PC-3 (cell line): ENCODE measurements around the gene CAMTA1. TPM values are rescaled to one million over a fixed set of nuclear protein-coding genes. Genes with fewer than 3 reads are reported as not detected.

Experiments used
- ATAC-seq: fragments of 200-7000 bp; cut with Tn5 transposase; 2 replicates; pipeline ENCODE4 v1.9.1; 2020; ENCODE audit warnings: mild to moderate bottlenecking, moderate library complexity
- BruUV-seq: library from RNA; stranded (reverse); fragments of 400-500 nt; replicated peaks from 2 replicates; lab custom pipeline; 2021; lab: Mats Ljungman, UMichigan
- CTCF ChIA-PET: fragments of 300-600 bp; sonication (Branson Sonifier 250); formaldehyde crosslinking; loops from one replicate; lab custom pipeline; 2022; ENCODE audit warnings: antibody characterized with exemption; lab: Charles Lee
- POLR2A ChIA-PET: fragments of 300-600 bp; sonication (Branson Sonifier 250); formaldehyde crosslinking; loops from one replicate; lab custom pipeline; 2022; ENCODE audit warnings: antibody characterized with exemption; ENCODE audit not compliant: unreplicated experiment; lab: Charles Lee
- DNase-seq: peaks from one replicate; pipeline ENCODE4 v3.0.0-alpha.2; 2015
- H2AFZ ChIP-seq: fragments of 300-600 bp; sonication (generic); 2 replicates; pipeline ENCODE4 v1.6.0; 2016; ENCODE audit warnings: antibody characterized with exemption, low read length
- H3F3A ChIP-seq: fragments of 300-600 bp; sonication (generic); one replicate; pipeline ENCODE4 v1.6.0; 2017; ENCODE audit warnings: antibody characterized with exemption, low read length, control low read depth, mild to moderate bottlenecking; ENCODE audit not compliant: unreplicated experiment
- H3K27ac ChIP-seq: fragments of 300-600 bp; sonication (generic); 2 replicates; pipeline ENCODE4 v1.5.1; 2016; ENCODE audit warnings: mild to moderate bottlenecking, low read length
- H3K27me3 ChIP-seq: fragments of 300-600 bp; sonication (generic); 2 replicates; pipeline ENCODE4 v1.6.1; 2016; ENCODE audit warnings: low read length, mixed read lengths
- H3K36me3 ChIP-seq: fragments of 300-600 bp; sonication (generic); 2 replicates; pipeline ENCODE4 v1.6.1; 2016; ENCODE audit warnings: low read depth, mixed run types, low read length, mixed read lengths
- H3K4me1 ChIP-seq: fragments of 300-600 bp; sonication (generic); 2 replicates; pipeline ENCODE4 v1.5.1; 2016; ENCODE audit warnings: low read length; ENCODE audit not compliant: insufficient read depth
- H3K4me2 ChIP-seq: fragments of 300-600 bp; sonication (generic); 2 replicates; pipeline ENCODE4 v1.6.0; 2016; ENCODE audit warnings: low read length
- H3K4me3 ChIP-seq: fragments of 300-600 bp; sonication (generic); 2 replicates; pipeline ENCODE4 v1.5.1; 2016; ENCODE audit warnings: mild to moderate bottlenecking, low read length, mixed read lengths
- H3K79me2 ChIP-seq: fragments of 300-600 bp; sonication (generic); 2 replicates; pipeline ENCODE4 v1.6.1; 2017; ENCODE audit warnings: low read length, mixed read lengths
- H3K9ac ChIP-seq: fragments of 300-600 bp; sonication (generic); 2 replicates; pipeline ENCODE4 v1.6.0; 2016; ENCODE audit warnings: mild to moderate bottlenecking, low read length
- H3K9me2 ChIP-seq: fragments of 300-600 bp; sonication (generic); replicated peaks from 2 replicates; pipeline ENCODE4 v1.6.1; 2016; ENCODE audit warnings: mixed run types, low read length, mixed read lengths
- H3K9me3 ChIP-seq: fragments of 300-600 bp; sonication (generic); 2 replicates; pipeline ENCODE4 v1.6.1; 2016; ENCODE audit warnings: low read length, mixed read lengths
- H4K20me1 ChIP-seq: fragments of 300-600 bp; sonication (generic); 2 replicates; pipeline ENCODE4 v1.6.1; 2016; ENCODE audit warnings: low read length, mixed read lengths
- EZH2 ChIP-seq: fragments of 300-600 bp; sonication (generic); IDR thresholded peaks from one replicate; pipeline ENCODE4 v1.6.1; 2017; ENCODE audit warnings: antibody characterized with exemption, mild to moderate bottlenecking, low read length; ENCODE audit not compliant: unreplicated experiment
- EZH2phosphoT487 ChIP-seq: fragments of 300-600 bp; sonication (generic); IDR thresholded peaks from 2 replicates; pipeline ENCODE4 v1.6.1; 2018; ENCODE audit warnings: mild to moderate bottlenecking, antibody characterized with exemption, low read length, borderline replicate concordance
- intact Hi-C: fragments of 100-400 bp; cut with micrococcal nuclease; formaldehyde crosslinking; loops from 2 replicates; pipeline ENCODE4 v1.9.0; 2023
- total RNA-seq: library from RNA; depleted of rRNA; stranded (reverse); fragments of >200 nt; gene quantifications from 2 replicates; pipeline ENCODE4 v1.2.3, GENCODE V29; 2014
- TF ChIP-seq, protein P1 (sequence below): fragments of 300-600 bp; sonication (generic); conservative IDR thresholded peaks from 2 replicates; pipeline ENCODE4 v1.5.1; 2017; ENCODE audit warnings: antibody characterized with exemption, low read depth, mild to moderate bottlenecking, low read length

Gene CAMTA1
- total RNA-seq, 1 experiment from 2014 or later = 40.8 TPM

DNA sequence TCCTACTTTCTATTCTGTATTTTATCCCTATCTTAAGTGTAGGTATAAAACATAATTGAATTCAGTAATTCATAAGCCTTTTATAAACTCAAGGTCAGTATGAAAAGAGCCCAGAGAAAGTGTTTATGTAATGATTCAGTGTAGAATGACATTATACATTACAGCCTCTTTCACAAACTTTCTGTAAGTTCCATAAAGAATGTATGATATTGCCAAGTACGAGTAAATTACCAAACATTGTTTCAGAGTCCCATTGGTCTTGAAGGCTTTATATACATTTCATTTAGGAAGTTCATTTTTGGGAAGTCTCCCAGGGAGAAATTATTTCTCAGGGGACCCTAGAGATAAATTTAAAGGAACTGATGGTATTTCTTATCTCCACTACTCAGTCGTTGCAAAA lies 948.0 kb downstream of the CAMTA1 start:
- ATAC-seq (no peak), DNase-seq (no peak)
- no peaks in the 10 kb centered on the region for H3K79me2 ChIP-seq
- H3K4me3 ChIP-seq = no peak overlapping the region
- no peak overlapping the region for H3K4me2 ChIP-seq
- peaks cover 76% of the 10 kb centered on the region for H3K27me3 ChIP-seq
- H3F3A ChIP-seq = no peaks in the 10 kb centered on the region
- no peaks in the 10 kb centered on the region for H3K4me1 ChIP-seq
- CTCF ChIA-PET = no interaction called here
- intact Hi-C loops = no loop called here
- H3K9ac ChIP-seq = no peak overlapping the region
- no peaks in the 10 kb centered on the region for H4K20me1 ChIP-seq
- no peaks in the 10 kb centered on the region for H3K9me3 ChIP-seq
- no peak overlapping the region for H2AFZ ChIP-seq
- no peaks in the 10 kb centered on the region for H3K36me3 ChIP-seq
- H3K9me2 ChIP-seq = no peaks in the 10 kb centered on the region
- H3K27ac ChIP-seq = no peak overlapping the region
- POLR2A ChIA-PET = no interaction called here
- BruUV-seq = no TSS peak
- TF ChIP-seq EZH2 (no peak), EZH2phosphoT487 (no peak)
- TF ChIP-seq, protein P1, sequence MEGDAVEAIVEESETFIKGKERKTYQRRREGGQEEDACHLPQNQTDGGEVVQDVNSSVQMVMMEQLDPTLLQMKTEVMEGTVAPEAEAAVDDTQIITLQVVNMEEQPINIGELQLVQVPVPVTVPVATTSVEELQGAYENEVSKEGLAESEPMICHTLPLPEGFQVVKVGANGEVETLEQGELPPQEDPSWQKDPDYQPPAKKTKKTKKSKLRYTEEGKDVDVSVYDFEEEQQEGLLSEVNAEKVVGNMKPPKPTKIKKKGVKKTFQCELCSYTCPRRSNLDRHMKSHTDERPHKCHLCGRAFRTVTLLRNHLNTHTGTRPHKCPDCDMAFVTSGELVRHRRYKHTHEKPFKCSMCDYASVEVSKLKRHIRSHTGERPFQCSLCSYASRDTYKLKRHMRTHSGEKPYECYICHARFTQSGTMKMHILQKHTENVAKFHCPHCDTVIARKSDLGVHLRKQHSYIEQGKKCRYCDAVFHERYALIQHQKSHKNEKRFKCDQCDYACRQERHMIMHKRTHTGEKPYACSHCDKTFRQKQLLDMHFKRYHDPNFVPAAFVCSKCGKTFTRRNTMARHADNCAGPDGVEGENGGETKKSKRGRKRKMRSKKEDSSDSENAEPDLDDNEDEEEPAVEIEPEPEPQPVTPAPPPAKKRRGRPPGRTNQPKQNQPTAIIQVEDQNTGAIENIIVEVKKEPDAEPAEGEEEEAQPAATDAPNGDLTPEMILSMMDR = no peak

DNA sequence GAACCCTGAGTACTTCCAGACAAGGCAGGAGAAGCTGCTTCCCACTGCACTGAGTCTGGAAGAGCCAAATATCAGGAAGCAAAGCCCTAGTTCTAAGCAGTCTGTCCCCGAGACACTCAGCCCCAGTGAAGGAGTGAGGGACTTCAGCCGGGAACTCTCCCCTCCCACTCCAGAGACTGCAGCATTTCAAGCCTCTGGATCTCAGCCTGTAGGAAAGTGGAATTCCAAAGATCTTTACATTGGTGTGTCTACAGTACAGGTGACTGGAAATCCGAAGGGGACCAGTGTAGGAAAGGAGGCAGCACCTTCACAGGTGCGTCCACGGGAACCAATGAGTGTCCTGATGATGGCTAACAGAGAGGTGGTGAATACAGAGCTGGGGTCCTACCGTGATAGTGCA lies 952.8 kb downstream of the CAMTA1 start:
- no peaks in the 10 kb centered on the region for H3K36me3 ChIP-seq
- DNase-seq = no peak
- no peaks in the 10 kb centered on the region for H3F3A ChIP-seq
- H3K79me2 ChIP-seq = no peaks in the 10 kb centered on the region
- BruUV-seq = no TSS peak
- H3K4me3 ChIP-seq = no peak overlapping the region
- CTCF ChIA-PET = no interaction called here
- H3K27me3 ChIP-seq = peaks cover 75% of the 10 kb centered on the region
- POLR2A ChIA-PET = no interaction called here
- TF ChIP-seq EZH2 (no peak), EZH2phosphoT487 (no peak)
- TF ChIP-seq, protein P1 = no peak
- H3K4me2 ChIP-seq = no peak overlapping the region
- no peaks in the 10 kb centered on the region for H3K9me2 ChIP-seq
- H3K9ac ChIP-seq = no peak overlapping the region
- H2AFZ ChIP-seq = no peak overlapping the region
- ATAC-seq = no peak
- H3K9me3 ChIP-seq = no peaks in the 10 kb centered on the region
- no peaks in the 10 kb centered on the region for H3K4me1 ChIP-seq
- no peaks in the 10 kb centered on the region for H4K20me1 ChIP-seq
- intact Hi-C loops = no loop called here
- no peak overlapping the region for H3K27ac ChIP-seq

DNA sequence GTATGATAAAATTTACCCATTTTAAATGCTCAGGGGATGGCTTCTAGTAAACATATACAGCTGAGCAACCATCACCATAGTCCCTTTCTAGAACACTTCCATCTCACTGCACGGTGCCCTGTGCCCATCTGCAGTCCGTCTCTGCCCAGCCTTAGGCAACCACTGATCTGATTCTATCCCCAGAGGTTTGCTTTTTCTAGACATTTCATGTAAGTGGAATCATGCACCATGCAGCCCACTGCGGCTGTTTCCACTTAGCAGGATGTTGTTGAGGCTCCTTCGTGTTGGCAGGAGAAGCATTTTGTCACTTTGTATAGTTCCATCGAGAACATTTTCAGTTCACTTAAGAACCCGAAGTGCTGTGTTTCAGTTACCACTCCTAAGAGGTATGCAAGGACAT lies 958.1 kb downstream of the CAMTA1 start:
- CTCF ChIA-PET = no interaction called here
- H3K4me3 ChIP-seq = no peak overlapping the region

More for the DNA sequence above, 958.1 kb downstream of the CAMTA1 start:
- Histone ChIP-seq H2AFZ (no peak overlapping the region), H3K4me2 (no peak overlapping the region), H3K79me2 (no peaks in the 10 kb centered on the region), H3K4me1 (no peaks in the 10 kb centered on the region), H3K27ac (no peak overlapping the region), H3K9me2 (no peaks in the 10 kb centered on the region), H3K9ac (no peak overlapping the region), H3K27me3 (peaks cover 26% of the 10 kb centered on the region), H3F3A (no peaks in the 10 kb centered on the region), H4K20me1 (no peaks in the 10 kb centered on the region), H3K36me3 (no peaks in the 10 kb centered on the region), H3K9me3 (no peaks in the 10 kb centered on the region)
- DNase-seq = no peak
- no peak for TF ChIP-seq EZH2
- TF ChIP-seq, protein P1 = no peak
- TF ChIP-seq EZH2phosphoT487 = no peak
- no TSS peak for BruUV-seq
- ATAC-seq = no peak
- POLR2A ChIA-PET = no interaction called here
- intact Hi-C loops = no loop called here
